GM18867 (cell line): ENCODE measurements around the gene FOXP1.
A peak's percentile ranks its signal among the peaks of the same experiment; 100 is the strongest.

Experiments used
- ATAC-seq: cut with Tn5 transposase; IDR thresholded peaks from one replicate; pipeline ENCODE4 v1.9.1; 2021; ENCODE audit warnings: mild to moderate bottlenecking, moderate library complexity; ENCODE audit not compliant: unreplicated experiment

Gene FOXP1

DNA sequence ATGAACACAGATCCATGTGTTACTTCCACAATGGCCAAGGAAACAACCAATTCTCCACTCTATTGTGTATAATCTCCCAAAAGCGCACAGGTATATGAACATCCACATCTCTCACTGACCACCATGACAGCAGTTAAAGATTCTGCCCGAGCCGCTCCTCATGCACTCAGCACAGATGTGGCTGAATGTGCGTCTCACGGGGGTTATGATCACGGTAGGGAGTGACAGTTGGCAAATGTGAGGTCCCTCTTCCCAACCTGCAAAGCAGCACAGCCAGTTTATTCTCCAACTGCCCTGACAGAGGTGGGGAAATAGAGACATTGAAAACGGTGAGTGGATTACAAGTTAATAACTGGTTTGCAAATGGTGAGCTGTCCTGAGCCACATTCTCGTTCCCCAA, 17.6 kb downstream of the FOXP1 start:
- ATAC-seq: no peak

DNA sequence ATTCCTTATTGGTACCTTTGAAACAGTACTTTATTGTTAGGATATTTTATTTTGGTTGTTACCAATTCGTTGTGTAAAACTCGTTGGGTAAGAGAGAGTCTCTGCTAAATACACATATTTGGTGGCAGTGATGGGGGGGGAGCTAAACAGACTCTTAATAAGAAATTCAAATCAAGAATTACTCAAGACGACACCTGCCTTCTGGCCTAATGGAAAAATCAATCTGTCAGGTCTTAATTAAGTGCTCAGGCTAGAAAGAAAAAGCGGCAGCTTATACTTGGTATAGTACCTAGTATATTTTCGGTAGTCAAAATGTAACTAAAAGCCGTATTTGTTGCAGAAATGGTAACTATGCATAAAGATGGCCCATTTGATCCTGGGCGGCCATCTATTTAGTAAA, 18.2 kb downstream of the FOXP1 start:
- no peak for ATAC-seq

DNA sequence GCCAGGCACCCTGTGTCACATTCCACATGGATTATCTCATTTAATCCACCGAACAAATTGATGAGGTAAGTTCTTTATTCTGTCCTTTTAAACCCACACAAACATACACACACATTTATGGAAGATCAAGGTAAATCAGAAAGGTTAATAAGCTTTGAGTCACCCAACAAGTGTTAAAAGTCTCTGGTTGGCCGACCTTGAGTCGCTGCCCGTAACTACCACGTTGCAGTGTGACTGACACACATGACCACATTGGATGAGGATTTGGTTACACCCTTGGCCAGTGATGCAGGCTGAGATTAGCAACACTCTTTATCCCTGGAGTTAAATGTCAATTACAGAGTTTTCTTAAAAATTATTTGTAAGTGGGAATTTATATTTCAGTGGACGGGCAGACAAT, 19.2 kb downstream of the FOXP1 start:
- peak; percentile 30 for ATAC-seq

DNA sequence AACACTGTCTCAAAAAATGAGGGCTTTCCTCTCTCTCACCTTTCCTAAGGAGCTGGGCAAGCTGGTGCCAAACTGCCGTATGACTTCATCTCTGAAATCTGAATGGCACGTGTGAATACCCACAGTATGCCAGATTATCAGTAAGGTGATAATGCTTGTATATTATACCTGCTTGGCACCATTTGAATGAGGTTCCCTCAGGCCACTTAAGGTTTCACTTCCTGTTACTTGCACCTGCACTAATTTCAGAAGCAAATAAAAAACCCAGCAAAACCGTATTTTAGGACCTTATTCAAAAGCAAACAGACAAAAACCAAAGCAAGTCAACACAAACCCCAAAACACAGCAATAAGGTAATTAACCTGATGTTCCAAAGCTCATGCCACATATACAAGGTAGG, 19.7 kb downstream of the FOXP1 start:
- ATAC-seq: peak; percentile 98

DNA sequence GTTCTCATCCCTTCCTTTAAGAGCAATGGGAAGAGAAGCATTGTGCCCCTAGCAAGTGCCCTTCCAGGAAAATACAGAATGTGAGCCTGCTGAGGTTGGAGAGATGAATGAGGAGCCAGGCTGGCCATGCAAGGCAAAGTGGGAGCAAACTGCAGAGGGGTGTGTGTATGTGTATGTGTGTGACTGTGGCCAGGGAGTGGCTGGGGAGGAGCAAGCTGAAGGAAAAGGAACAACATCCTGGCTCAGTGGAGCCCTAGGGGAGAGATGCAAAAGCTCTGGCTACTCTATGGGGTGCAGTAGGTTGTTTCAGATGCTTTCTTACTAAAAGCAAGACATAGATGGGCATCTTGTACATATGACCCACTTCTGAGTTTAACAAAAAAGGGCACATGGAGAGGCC, 20.6 kb downstream of the FOXP1 start:
- ATAC-seq: no peak

DNA sequence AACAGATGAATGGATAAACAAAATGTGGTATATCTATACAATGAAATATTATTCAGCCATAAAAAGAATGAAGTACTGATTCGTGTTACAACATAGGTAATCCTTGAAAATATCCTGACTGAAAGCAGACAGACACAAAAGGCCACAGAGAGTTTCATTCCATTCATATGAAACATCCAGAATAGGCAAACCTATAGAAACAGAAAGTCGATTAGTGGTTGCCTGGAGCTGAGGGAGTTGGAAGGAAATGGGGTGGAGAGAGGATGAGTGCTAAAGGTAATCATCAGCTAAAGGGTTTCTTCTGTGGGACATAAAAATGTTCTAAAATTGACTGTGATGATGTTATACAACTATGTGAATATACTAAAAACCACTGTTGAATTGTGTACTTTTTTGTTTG, 22.9 kb downstream of the FOXP1 start:
- ATAC-seq: no peak

DNA sequence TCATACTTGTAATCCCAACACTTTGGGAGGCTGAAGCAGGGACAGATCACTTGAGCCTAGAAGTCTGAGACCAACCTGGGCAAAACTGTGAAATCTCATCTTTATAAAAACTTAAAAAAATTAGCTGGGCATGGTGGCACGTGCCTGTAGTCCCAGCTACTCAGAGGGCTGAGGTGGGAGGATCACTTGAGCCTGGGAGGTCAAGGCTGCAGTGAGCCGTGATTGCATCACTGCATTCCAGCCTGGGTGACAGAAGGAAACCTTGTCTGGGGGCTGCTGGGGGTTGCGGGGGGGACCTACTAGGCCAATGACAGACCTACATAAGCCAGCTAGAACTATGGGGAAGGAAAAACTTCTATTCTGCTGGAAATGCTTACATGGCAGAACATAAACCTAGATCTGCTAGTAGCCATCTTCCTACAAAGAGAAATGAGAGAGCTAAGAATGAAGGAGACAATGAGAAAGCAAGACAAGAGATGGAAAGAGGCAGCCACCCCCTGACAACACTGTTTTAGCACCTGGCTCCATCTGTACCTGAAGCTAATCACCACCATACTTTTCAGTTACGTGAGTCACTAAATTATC, 23.9 kb downstream of the FOXP1 start:
- no peak for ATAC-seq

DNA sequence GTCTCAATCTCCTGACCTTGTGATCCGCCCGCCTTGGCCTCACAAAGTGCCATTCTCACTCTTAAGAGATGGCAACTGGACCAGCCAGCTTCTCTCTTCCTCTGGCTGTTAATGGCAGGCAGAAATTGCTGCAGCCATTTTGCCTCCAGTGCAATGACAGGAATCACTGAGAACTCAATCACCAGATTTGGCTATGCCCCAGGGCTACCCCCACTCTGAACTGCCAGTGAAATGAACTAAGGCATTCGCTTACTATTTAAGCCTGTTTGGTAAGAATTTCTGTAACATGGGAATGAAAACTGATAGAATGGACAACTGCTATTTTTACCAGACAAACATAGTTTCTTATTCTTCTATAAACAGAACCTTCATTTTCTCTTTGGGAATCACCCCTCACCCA, 24.5 kb downstream of the FOXP1 start:
- ATAC-seq: no peak

DNA sequence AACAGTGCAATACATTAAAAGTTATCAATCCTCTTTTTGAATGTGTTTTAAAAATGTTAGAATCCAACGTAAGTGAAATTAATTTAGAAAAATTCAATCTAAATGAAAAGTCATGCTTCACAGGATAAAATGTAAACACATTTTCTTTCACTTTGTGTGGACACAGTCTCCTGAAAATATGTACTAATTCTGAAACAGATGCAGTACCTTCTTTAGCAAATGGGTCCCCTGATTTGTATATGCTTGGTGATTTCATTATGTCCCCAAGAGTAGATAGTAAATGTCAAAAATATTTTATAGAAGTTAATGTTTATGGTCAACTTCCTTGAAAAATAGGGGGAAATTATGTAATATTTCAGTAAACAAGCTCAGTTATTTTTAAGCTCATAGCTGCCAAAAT, 28.9 kb downstream of the FOXP1 start:
- ATAC-seq: peak; percentile 47

DNA sequence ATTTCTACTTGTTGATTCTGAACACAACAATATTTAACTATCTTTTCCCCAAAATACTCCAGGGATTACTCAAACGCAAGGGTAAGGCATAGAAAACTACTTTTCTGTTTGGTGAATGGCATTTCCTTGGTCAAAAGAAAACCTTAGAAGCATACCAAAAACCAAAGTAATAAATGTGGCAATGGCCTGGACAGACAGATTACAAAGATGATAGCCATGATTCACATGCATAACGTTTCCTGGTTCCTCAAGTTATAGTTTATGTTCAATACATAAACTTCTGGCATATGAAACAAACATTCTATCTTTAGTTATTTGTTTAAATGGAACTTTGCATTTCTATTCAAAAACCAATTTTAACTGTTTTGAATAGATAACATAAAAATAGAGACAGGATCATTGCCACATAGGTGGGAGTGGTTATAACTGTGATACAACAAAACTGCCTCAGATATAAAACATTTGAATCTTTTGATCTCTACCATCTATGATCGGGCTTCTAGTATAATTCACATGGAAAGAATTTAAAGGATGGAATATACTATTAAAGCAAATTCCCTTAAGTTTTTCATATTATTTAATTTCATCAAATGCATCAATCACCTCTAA, 32.1 kb downstream of the FOXP1 start:
- no peak for ATAC-seq

DNA sequence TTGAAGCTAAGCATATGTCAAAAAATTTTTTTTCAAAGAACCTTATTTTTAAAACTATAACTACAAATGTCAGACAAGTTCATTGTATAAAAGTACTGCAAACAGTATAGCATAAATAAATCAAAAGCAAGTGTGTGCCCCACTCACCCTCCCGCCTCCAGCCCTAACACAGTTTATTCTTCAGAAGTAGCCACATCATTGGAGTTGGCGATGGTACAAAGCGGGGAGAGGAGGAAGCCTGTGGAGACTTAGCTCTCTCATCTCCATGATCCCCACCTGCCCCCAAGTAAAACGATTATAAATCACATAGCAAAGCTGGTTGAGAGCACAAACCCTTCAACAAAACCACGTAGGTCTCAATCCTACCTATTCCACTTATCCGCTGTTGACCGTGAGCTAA, 33.6 kb downstream of the FOXP1 start:
- ATAC-seq: no peak

DNA sequence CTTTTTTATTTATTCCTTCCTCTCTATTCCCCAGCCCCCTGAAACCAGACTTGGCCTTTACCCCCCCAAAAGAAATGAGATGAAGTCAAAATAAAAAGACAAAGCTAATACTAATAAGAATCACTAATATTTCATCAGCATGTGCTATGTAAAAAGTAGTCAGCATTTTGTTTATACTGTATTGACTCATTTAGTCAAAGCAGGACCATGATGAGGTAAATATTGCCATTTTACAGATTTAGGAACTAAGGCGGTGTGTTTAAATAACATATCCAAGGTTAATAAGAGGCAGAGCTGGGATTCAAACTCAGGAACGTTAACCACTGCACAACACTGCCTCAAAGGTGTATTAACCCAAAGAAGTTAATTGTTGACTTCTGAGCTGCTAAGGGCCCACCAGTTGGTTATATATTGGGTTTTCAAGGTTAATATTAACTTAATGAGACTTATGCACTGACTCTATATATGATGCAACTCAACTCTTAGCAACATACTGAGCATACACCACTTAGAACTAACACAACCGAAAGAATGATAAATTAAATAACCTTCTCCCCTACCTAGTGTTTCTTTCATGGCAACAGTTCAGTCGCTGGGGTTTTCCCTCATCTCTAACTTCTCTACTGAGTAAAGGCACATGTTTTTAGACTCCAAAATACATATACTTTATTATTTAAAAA, 34.7 kb downstream of the FOXP1 start:
- ATAC-seq: peak; percentile 69

DNA sequence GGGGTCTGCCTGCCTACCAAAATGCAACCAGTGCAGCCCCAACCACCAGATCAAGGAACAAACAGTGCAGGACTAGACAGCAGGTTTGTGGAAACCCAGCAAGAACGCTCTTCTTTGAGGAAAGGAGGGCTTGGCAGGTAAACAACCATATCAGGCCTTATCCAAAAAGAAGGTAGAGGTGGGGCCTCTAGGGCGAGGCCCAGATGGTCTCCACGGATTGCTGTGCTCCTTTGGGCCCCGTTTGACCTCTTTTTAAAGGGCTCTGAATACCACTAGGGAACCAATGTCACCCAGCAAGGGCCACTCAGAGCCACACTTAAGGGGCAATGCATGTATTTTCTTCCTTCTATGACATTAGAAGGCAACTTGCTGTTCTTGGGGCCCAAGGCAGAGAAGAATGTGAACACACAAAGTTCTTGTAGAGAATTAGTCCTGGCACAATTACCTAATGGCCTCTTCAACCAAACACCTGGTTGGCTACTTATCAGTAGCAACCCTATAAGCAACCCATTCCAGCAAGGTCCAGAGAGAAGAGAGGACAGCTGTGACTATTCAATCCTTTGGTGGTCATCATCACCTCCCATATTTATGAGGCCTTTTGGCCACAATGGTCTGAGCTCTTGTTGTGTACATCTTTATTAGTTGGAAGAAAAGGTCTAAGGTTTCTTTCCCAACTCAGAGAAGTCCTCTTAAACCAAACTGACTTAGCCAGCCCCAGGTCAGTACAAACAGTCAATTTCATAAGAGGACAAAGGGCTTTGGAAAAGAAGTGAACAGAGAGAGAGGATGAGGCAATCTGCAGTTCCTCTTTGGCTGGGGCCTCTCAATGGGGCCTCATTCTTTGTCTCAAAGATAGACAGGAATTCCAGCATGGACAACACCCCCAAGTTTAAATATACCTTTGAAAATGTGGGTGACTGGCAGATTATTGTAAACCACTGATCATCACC, 36.0 kb downstream of the FOXP1 start:
- no peak for ATAC-seq

DNA sequence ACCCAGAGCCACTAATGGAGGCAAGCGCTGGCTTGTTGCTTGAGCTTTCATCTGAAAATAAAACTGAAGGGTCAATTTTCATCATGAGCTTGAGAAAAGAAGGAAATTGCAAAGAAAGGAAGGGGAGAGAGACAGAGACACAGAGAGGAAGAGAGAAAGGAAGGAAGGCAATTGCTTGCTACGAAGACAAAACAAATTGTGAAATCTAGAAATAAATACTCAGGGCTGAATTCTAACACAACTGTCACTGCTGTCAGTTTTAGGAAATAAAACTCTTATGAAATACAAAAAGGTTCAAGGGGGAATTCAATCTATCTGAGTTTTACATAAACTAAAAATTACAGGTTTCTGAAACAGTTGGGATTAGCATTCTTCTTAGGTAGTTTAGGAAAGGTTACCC, 36.7 kb downstream of the FOXP1 start:
- no peak for ATAC-seq

DNA sequence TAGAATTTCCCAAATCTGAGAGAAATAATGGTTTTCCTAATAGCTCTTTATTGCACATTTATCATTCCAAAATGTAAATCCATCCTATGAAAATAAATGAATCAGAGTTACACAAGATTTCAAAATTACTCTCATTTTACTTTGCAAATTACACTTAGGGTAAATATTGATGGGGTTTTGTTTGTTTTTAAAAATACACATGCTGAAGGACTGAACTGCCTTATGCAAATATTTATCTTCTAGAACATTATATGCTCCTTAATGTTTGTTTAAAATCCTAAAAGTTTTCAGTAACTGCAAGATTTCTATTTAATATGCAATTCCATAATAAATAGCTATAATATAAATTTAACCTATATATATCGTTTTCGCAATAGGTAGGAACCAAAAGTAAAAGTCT, 38.2 kb downstream of the FOXP1 start:
- ATAC-seq: no peak

DNA sequence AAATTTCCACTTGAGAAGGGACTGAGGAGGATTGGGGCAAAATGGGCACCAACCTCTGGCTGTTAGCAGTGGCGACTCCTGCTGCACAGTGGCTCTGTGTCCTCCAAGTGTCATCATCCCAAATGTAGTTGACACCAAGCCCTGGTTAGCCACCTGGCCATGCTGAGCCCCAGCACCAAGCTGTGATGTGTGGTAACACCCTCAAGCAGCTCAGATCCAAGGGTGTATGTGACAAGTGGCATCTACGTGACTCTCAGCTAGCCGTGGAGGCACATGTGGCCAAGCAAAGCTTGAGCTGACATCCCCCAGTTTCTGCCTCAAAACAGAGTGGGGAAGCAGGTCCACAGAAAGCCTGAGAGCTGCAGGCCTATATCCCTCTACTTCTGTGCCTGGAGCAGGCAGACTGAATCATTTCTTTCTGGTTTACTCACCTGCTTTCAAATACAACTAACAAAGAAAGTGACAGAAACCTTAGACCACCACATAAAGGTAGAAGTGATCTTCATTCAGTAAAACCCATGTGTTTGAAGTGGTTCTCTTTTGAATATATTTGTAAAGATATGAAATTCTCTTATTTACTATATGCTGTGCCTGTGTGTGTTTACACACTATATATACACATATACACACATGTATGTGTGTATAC, 40.0 kb downstream of the FOXP1 start:
- no peak for ATAC-seq

DNA sequence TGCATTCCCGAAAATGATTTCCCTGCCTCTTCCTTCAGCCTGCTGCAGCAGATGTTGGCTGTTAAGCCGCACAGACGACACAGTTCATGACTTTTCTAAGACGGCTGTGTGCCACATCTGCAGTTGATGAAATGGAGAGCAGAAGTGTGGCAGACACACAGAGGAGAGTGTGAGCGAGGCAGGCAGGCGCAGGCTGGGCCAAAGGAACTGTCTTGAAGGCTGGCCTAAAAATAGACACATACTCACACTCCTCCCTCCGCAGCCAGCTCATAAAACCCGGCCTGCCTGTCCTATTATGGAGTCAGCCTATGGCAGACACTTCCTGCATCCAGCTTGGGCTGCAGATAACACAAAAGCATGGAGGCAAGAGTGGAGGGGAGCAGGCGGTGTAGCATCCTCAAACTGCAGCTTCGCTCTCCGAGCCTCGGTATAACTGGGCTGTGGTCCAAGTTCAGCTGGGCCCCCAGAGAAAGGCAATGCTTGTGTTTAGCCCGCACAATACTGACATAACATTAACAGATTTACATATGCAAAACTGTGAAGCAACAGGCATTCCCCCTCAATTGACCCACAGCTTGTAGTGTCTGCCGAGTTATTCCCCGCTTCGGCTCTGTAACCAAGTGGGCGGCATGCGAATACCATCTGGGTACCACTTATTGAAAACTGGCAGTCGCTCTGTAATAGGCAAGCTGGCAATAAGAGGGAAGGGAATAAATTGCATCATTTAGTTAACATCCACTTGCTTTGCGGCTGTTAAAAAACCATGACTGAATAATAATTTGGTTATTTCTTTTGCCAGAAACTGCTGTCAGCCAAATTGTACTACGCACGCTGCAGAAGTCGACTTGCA, 40.8 kb downstream of the FOXP1 start:
- ATAC-seq: no peak

DNA sequence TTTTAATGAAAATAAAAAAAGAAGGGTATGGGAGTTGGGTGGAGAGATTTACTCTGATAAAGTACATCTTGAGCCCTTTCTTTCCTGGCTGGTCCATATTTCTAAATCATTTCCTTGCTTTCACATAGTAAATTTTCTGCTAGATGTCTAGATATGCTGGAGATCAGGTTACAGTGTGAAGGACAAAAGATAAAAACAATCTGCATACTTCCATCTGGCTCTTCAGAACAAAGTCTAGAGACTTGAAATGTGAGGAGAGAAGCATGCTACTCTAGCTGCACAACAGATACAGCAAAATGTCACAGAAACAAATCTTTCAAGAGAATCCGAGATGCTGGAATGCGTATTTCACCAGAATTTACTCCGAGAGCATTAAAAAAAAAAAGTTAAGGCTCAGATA, 42.2 kb downstream of the FOXP1 start:
- ATAC-seq: no peak

DNA sequence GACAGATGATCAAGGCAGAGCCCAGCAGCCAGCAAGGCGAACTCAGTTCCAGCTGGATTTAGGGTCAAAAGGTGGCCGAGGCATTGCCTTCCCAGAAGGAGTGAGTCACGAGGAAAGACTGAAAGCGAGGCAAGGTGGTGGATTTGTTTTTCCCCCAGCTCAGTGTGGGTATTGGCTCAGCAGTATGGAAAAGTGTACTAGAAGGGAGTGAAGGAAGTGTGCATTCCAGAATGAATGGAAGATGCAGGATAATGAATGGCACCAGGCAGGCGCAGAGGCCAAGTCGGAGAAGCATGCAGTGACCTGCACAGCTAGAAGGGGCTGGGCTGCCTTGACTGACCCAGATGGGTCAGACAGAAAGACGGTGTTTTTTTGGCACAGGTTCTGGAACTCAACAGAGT, 46.3 kb downstream of the FOXP1 start:
- no peak for ATAC-seq

DNA sequence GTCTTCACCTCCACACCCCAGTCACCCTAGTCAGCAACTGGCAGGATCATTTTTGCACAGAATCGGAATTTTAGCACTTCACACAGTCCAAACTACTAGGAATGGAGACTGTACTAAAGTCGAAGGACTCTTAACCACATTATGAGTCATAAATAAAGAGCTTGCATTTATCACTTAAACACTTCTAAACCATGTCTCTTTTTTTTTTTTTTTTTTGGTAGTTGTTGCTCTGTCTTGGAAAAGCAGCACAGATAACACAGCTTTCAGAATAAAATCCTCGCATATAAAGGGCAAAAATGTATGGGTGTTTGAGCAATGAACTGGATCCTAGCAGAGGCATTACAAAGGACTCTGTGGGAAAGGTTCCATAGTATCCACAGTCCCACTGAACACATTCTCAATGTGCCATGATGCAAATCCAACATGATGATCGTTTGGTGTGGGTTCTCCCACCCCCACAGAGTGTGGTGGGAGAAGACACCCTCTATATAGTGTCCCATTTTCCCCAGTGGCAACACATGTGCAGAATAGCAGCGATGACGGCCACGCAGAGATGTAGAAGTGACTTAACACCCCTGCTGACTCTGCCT, 47.1 kb downstream of the FOXP1 start:
- ATAC-seq: no peak
